ENCODE data around the gene DNAJC15.

DNA sequence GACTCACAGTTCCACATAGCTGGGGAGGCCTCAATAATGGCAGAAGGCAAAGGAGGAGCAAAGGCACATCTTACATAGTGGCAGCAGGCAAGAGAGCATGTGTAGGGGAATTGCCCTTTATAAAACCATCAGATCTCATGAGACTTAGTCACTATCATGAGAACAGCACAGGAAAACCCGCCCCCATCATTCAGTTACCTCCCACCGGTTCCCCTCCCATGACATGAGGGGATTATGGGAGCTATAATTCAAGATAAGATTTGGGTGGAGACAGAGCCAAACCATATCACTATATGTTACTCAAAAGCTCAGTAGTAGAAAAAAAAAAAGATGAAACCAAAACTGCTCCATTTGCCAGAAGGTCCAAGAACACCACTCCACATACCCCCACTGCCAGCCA is 58.5 kb downstream of the DNAJC15 start:
- TF ChIP-seq YY1 (IDR thresholded peaks at IDR 0.05; ENCODE audit: low read depth, low read length), result no peak
- TF ChIP-seq CEBPB (IDR thresholded peaks at IDR 0.05; ENCODE audit: low read depth, low read length), result no peak
- no peak for TF ChIP-seq MAX (IDR thresholded peaks at IDR 0.05)
- no peak for TF ChIP-seq MAFK (IDR thresholded peaks at IDR 0.05; ENCODE audit: low read depth, low read length)
- TF ChIP-seq CTCF (IDR thresholded peaks at IDR 0.05; ENCODE audit: control extremely low read depth in 1 of 3, insufficient read depth in 1 of 3, low read depth in 1 of 3, low read length in 3 of 3), result no peak
- TF ChIP-seq NANOG (IDR thresholded peaks at IDR 0.05; ENCODE audit: insufficient read depth, low read depth, low read length, poor library complexity, severe bottlenecking), result no peak
- TF ChIP-seq RFX5 (IDR thresholded peaks at IDR 0.05; ENCODE audit: borderline replicate concordance, low read depth, low read length), result no peak
- TF ChIP-seq EP300 (IDR thresholded peaks at IDR 0.05; ENCODE audit: borderline replicate concordance in 1 of 2, low read depth in 2 of 2, low read length in 2 of 2), result no peak
- no peak for TF ChIP-seq JUN (IDR thresholded peaks at IDR 0.05; ENCODE audit: low read depth, low read length)
- TF ChIP-seq SP4 (IDR thresholded peaks at IDR 0.05; ENCODE audit: low read length), result no peak
- no peak for TF ChIP-seq CHD2 (IDR thresholded peaks at IDR 0.05; ENCODE audit: low read length)
- TF ChIP-seq KDM5A (IDR thresholded peaks at IDR 0.05; ENCODE audit: low read length), result no peak
